GM19463 (cell line): ENCODE results near the gene QRFP.
"Not testable (repeated sequence)": the region's sequence is repeated elsewhere in the genome, so short reads cannot be mapped to it uniquely, and the experiment has no call there.

ENCODE experiments used
- ATAC-seq: cut with Tn5 transposase; IDR thresholded peaks from one replicate; pipeline ENCODE4 v1.9.1; 2021; ENCODE audit warnings: mild to moderate bottlenecking, moderate library complexity; ENCODE audit not compliant: unreplicated experiment

The QRFP gene

GRCh38 chr9:130920762-130921299 is 24.2 kb upstream of the QRFP start:
- no peak for ATAC-seq

GRCh38 chr9:130920233-130920632 is 23.6 kb upstream of the QRFP start:
- no peak for ATAC-seq

- no peak for ATAC-seq
Measured at GRCh38 chr9:130919559-130920145, 23.0 kb upstream of the QRFP start.

- no peak for ATAC-seq
Measured at GRCh38 chr9:130918826-130919558, 22.4 kb upstream of the QRFP start.

- ATAC-seq: no peak
Measured at GRCh38 chr9:130918101-130918825, 21.7 kb upstream of the QRFP start.

GRCh38 chr9:130917168-130917960 is 20.8 kb upstream of the QRFP start:
- no peak for ATAC-seq

GRCh38 chr9:130915096-130915447 is 18.5 kb upstream of the QRFP start:
- no peak for ATAC-seq

- ATAC-seq: no peak
Measured at GRCh38 chr9:130914417-130915095, 17.9 kb upstream of the QRFP start.

GRCh38 chr9:130913599-130914416 is 17.2 kb upstream of the QRFP start:
- ATAC-seq: no peak

GRCh38 chr9:130912932-130913598 is 16.5 kb upstream of the QRFP start:
- ATAC-seq: no peak

GRCh38 chr9:130911254-130912049 is 14.8 kb upstream of the QRFP start:
- no peak for ATAC-seq

- not testable (repeated sequence) for ATAC-seq
Measured at GRCh38 chr9:130910670-130911069, 14.1 kb upstream of the QRFP start.

GRCh38 chr9:130910041-130910440 is 13.4 kb upstream of the QRFP start:
- ATAC-seq: not testable (repeated sequence)

- ATAC-seq: no peak
Measured at GRCh38 chr9:130908878-130909355, 12.3 kb upstream of the QRFP start.

GRCh38 chr9:130908146-130908877 is 11.7 kb upstream of the QRFP start:
- no peak for ATAC-seq

GRCh38 chr9:130906735-130907416 is 10.3 kb upstream of the QRFP start:
- ATAC-seq: no peak
